DND-41 (cell line): Measurements from ENCODE around the gene UBE2H.

Experiments used
- ATAC-seq: fragments of 200-7000 bp; cut with Tn5 transposase; 3 replicates; pipeline ENCODE4 v1.9.1; 2021; ENCODE audit warnings: low read depth; ENCODE audit not compliant: insufficient read depth
- DNase-seq: peaks from one replicate; pipeline ENCODE4 v3.0.0-alpha.2; 2020
- H2AFZ ChIP-seq: 2 replicates; pipeline ENCODE4 v1.6.0; 2012; ENCODE audit warnings: low read depth, low read length
- H3K27ac ChIP-seq: 2 replicates; pipeline ENCODE4 v1.5.1; 2012; ENCODE audit warnings: low read length, inconsistent platforms
- H3K27me3 ChIP-seq: fragments of 200-600 bp; sonication (generic); 2 replicates; pipeline ENCODE4 v1.6.0; 2012; ENCODE audit warnings: low read length, mild to moderate bottlenecking, inconsistent platforms; ENCODE audit not compliant: insufficient read depth, poor library complexity
- H3K36me3 ChIP-seq: 2 replicates; pipeline ENCODE4 v1.5.1; 2012; ENCODE audit warnings: low read length, inconsistent platforms; ENCODE audit not compliant: insufficient read depth
- H3K4me1 ChIP-seq: 2 replicates; pipeline ENCODE4 v1.5.1; 2012; ENCODE audit warnings: mild to moderate bottlenecking, low read length; ENCODE audit not compliant: insufficient read depth
- H3K4me2 ChIP-seq: 2 replicates; pipeline ENCODE4 v1.6.0; 2012; ENCODE audit warnings: mild to moderate bottlenecking, moderate library complexity, low read length, inconsistent platforms; ENCODE audit not compliant: insufficient read depth
- H3K4me3 ChIP-seq, 2 experiments: fragments of 200-600 bp in 1 of 2; shearing (Covaris generic) in 1 of 2; 2 replicates each; pipeline ENCODE4 v1.5.1; 2012 to 2016; ENCODE audit warnings: inconsistent platforms in 2 of 2, low read length in 2 of 2, mild to moderate bottlenecking in 2 of 2, low read depth in 1 of 2, moderate library complexity in 1 of 2
- H3K79me2 ChIP-seq: 2 replicates; pipeline ENCODE4 v1.6.0; 2012; ENCODE audit warnings: low read length, inconsistent platforms; ENCODE audit not compliant: insufficient read depth
- H3K9ac ChIP-seq: 2 replicates; pipeline ENCODE4 v1.6.0; 2012; ENCODE audit warnings: low read depth, mild to moderate bottlenecking, inconsistent platforms, low read length, moderate library complexity
- H3K9me3 ChIP-seq: 2 replicates; pipeline ENCODE4 v1.5.1; 2012; ENCODE audit warnings: low read length, moderate library complexity, mild to moderate bottlenecking, inconsistent platforms; ENCODE audit not compliant: insufficient read depth, severe bottlenecking
- H4K20me1 ChIP-seq: 2 replicates; pipeline ENCODE4 v1.6.0; 2012; ENCODE audit warnings: low read length; ENCODE audit not compliant: insufficient read depth
- CTCF ChIP-seq: IDR thresholded peaks from 2 replicates; pipeline ENCODE4 v1.5.1; 2012; ENCODE audit warnings: borderline replicate concordance, low read length, moderate library complexity, mild to moderate bottlenecking; ENCODE audit not compliant: poor library complexity, severe bottlenecking; ENCODE audit errors: extremely low read depth
- EZH2 ChIP-seq: IDR thresholded peaks from 3 replicates; pipeline ENCODE4 v1.6.1; 2012; ENCODE audit warnings: borderline replicate concordance, low read depth, mild to moderate bottlenecking, moderate library complexity, low read length, inconsistent platforms; ENCODE audit not compliant: severe bottlenecking

The UBE2H gene

DNA sequence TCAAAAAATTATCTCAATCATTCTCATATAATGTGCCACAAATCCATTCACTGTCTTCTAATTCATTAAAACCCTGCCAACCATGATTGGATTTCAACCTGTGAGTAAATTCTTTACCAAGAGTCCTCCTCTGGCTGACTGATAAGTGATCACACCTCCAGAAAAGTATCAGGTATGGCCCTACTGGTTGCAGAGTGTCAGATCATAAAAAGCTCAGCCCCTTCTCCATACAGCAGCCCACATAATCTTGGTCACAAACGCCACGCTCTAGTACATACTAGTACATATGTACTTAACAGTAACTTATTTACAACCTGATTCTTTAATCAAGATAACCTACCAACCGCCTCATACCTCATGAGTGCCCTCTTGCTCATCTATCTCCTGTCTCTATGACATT is 26.1 kb downstream of the UBE2H start:
- no peaks in the 10 kb centered on the region for H3K79me2 ChIP-seq
- H3K4me2 ChIP-seq = no peak overlapping the region
- ATAC-seq (no peak), DNase-seq (no peak)
- no peaks in the 10 kb centered on the region for H3K27me3 ChIP-seq
- TF ChIP-seq EZH2 (no peak), CTCF (no peak)
- H3K4me1 ChIP-seq = no peaks in the 10 kb centered on the region
- no peaks in the 10 kb centered on the region for H3K36me3 ChIP-seq
- H3K4me3 ChIP-seq = no peak overlapping the region
- H3K9me3 ChIP-seq = no peaks in the 10 kb centered on the region
- H3K27ac ChIP-seq = no peak overlapping the region
- H2AFZ ChIP-seq = no peak overlapping the region
- H4K20me1 ChIP-seq = no peaks in the 10 kb centered on the region
- no peak overlapping the region for H3K9ac ChIP-seq

DNA sequence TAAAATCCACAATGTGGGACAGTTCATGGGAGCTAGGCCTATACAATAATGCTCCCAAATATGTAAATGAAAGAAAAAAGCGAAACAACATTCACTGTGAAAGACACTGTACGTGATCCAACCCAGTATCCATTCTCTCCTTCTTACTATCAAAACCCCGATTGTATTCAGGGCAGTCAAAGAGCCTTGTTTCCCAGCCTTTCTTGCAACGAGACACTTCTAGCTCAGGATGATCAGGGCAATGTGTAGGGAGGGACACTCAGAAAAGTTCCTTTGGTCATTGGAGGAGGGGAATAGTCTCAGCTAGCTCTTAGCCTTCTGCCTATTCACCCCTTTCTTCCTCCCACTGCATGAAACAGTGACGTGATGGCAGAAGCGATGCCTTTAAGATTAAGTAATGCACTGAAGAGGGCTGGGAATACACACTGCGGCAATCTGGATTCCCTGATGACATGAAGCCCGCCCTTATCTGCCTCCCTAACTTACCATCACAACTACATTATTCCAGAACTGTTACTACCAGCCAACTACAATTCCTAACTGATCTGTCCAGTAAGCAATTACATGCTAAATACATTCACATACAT is 27.3 kb downstream of the UBE2H start:
- ATAC-seq (no peak), DNase-seq (no peak)
- Histone ChIP-seq H3K79me2 (no peaks in the 10 kb centered on the region), H3K4me3 (no peak overlapping the region), H3K36me3 (no peaks in the 10 kb centered on the region), H3K9ac (no peak overlapping the region), H4K20me1 (no peaks in the 10 kb centered on the region), H3K9me3 (no peaks in the 10 kb centered on the region), H3K4me2 (no peak overlapping the region), H3K27ac (no peak overlapping the region), H3K4me1 (no peaks in the 10 kb centered on the region), H2AFZ (no peak overlapping the region), H3K27me3 (no peaks in the 10 kb centered on the region)
- no peak for TF ChIP-seq EZH2
- TF ChIP-seq CTCF = no peak

DNA sequence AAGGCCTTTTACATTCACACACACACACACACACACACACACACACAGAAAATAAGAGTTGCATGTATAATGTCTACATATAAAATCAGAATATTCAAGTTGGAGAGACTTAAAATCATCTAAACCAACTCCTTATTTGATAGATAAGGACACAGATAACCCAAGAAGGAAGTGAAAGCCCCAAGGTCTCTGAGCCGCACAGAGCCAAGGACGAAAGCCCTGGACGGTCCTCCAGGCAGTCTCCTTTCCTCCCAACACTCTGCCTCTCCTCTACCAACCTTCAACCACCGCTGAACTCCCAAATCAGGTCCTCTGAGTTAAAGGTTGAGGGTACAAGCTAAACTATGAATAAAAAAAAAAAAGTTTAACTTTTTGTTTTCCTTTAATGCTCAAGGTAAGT is 28.2 kb downstream of the UBE2H start:
- ATAC-seq (no peak), DNase-seq (no peak)
- Histone ChIP-seq H3K4me3 (no peak overlapping the region), H3K79me2 (no peaks in the 10 kb centered on the region), H3K9me3 (no peaks in the 10 kb centered on the region), H3K9ac (no peak overlapping the region), H4K20me1 (no peaks in the 10 kb centered on the region), H3K4me1 (no peaks in the 10 kb centered on the region), H3K36me3 (no peaks in the 10 kb centered on the region), H3K27ac (no peak overlapping the region), H3K27me3 (no peaks in the 10 kb centered on the region), H2AFZ (no peak overlapping the region), H3K4me2 (no peak overlapping the region)
- TF ChIP-seq EZH2 (no peak), CTCF (no peak)

- Histone ChIP-seq H3K79me2 (no peaks in the 10 kb centered on the region), H3K4me2 (no peak overlapping the region), H4K20me1 (no peaks in the 10 kb centered on the region), H3K27me3 (no peaks in the 10 kb centered on the region), H3K4me3 (no peak overlapping the region), H3K9ac (no peak overlapping the region), H3K27ac (no peak overlapping the region), H3K36me3 (no peaks in the 10 kb centered on the region), H2AFZ (no peak overlapping the region), H3K4me1 (no peaks in the 10 kb centered on the region), H3K9me3 (no peaks in the 10 kb centered on the region)
- no peak for DNase-seq
- no peak for ATAC-seq
- no peak for TF ChIP-seq EZH2
Observed at GRCh38 chr7:129923709-129924108, 29.1 kb downstream of the UBE2H start.
